ENCODE data around the gene ADCY10. TPM values are rescaled to one million over a fixed set of nuclear protein-coding genes. Genes with fewer than 3 reads are reported as not detected.

ADCY10 gene
- total and polyA plus RNA-seq, 2 experiments from 2014 or later, result not detected

DNA sequence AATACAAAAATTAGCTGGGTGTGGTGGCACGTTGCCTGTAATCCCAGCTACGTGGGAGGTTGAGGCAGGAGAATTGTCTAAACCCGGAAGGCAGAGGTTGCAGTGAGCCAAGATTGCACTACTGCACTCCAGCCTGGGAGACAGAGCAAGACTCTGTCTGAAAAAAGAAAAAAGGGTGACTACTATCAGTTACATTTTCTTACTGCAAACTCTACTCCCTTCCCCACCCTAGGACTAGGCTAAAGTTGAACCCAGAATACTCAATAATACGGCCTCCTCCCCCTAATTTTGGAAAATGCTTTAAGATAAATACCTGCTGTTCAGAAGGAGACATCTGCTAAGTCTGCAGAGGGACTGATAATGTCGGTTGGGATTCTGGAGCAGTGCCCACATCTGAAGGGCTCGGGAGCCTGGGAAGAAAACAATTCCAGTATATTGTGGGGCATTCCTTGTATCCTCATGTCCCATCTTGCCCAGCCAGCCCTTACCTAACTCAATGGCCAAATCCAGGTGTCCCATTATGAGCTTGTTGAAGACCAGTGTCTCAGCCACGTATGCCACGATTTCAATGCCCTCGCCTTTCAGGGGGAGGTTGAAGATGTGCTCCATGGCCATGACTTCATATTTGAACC is 89.7 kb downstream of the ADCY10 start:
- peaks cover 4% of the 10 kb centered on the region; the same call in 1 of the 3 replicates for H3K36me3 Mint-ChIP-seq (ENCODE audit: low read depth)
- peaks cover 24% of the 10 kb centered on the region for H3K4me1 Mint-ChIP-seq
- Histone ChIP-seq H3K27me3 (ENCODE audit: insufficient read depth) (no peaks in the 10 kb centered on the region), H3F3A (replicated peaks; ENCODE audit: low read depth) (no peaks in the 10 kb centered on the region), H3K9me2 (ENCODE audit: insufficient read depth) (no peaks in the 10 kb centered on the region), H3K79me2 (replicated peaks; ENCODE audit: insufficient read depth) (no peaks in the 10 kb centered on the region), H3K4me1 (ENCODE audit: insufficient read depth) (peaks cover 22% of the 10 kb centered on the region), H2AFZ (no peak overlapping the region), H4K20me1 (replicated peaks; ENCODE audit: insufficient read depth) (no peaks in the 10 kb centered on the region), H3K27ac (ENCODE audit: low read depth) (no peak overlapping the region), H3K36me3 (ENCODE audit: insufficient read depth) (no peaks in the 10 kb centered on the region), H3K4me3 (no peak overlapping the region), H3K4me2 (no peak overlapping the region)
- peaks cover 6% of the 10 kb centered on the region for H3K27me3 Mint-ChIP-seq (ENCODE audit: insufficient read depth, low read depth, poor library complexity)
- H3K9me3 Mint-ChIP-seq, result 0 out of 3 replicates have a peak, but pooled peaks cover 4% of the 10 kb centered on the region
- DNase-seq (ENCODE audit: low spot score) (no peak), ATAC-seq (no peak)
- H3K27ac Mint-ChIP-seq, result no peak overlapping the region
- H3K4me3 Mint-ChIP-seq, result no peak overlapping the region
- TF ChIP-seq, protein P1, sequence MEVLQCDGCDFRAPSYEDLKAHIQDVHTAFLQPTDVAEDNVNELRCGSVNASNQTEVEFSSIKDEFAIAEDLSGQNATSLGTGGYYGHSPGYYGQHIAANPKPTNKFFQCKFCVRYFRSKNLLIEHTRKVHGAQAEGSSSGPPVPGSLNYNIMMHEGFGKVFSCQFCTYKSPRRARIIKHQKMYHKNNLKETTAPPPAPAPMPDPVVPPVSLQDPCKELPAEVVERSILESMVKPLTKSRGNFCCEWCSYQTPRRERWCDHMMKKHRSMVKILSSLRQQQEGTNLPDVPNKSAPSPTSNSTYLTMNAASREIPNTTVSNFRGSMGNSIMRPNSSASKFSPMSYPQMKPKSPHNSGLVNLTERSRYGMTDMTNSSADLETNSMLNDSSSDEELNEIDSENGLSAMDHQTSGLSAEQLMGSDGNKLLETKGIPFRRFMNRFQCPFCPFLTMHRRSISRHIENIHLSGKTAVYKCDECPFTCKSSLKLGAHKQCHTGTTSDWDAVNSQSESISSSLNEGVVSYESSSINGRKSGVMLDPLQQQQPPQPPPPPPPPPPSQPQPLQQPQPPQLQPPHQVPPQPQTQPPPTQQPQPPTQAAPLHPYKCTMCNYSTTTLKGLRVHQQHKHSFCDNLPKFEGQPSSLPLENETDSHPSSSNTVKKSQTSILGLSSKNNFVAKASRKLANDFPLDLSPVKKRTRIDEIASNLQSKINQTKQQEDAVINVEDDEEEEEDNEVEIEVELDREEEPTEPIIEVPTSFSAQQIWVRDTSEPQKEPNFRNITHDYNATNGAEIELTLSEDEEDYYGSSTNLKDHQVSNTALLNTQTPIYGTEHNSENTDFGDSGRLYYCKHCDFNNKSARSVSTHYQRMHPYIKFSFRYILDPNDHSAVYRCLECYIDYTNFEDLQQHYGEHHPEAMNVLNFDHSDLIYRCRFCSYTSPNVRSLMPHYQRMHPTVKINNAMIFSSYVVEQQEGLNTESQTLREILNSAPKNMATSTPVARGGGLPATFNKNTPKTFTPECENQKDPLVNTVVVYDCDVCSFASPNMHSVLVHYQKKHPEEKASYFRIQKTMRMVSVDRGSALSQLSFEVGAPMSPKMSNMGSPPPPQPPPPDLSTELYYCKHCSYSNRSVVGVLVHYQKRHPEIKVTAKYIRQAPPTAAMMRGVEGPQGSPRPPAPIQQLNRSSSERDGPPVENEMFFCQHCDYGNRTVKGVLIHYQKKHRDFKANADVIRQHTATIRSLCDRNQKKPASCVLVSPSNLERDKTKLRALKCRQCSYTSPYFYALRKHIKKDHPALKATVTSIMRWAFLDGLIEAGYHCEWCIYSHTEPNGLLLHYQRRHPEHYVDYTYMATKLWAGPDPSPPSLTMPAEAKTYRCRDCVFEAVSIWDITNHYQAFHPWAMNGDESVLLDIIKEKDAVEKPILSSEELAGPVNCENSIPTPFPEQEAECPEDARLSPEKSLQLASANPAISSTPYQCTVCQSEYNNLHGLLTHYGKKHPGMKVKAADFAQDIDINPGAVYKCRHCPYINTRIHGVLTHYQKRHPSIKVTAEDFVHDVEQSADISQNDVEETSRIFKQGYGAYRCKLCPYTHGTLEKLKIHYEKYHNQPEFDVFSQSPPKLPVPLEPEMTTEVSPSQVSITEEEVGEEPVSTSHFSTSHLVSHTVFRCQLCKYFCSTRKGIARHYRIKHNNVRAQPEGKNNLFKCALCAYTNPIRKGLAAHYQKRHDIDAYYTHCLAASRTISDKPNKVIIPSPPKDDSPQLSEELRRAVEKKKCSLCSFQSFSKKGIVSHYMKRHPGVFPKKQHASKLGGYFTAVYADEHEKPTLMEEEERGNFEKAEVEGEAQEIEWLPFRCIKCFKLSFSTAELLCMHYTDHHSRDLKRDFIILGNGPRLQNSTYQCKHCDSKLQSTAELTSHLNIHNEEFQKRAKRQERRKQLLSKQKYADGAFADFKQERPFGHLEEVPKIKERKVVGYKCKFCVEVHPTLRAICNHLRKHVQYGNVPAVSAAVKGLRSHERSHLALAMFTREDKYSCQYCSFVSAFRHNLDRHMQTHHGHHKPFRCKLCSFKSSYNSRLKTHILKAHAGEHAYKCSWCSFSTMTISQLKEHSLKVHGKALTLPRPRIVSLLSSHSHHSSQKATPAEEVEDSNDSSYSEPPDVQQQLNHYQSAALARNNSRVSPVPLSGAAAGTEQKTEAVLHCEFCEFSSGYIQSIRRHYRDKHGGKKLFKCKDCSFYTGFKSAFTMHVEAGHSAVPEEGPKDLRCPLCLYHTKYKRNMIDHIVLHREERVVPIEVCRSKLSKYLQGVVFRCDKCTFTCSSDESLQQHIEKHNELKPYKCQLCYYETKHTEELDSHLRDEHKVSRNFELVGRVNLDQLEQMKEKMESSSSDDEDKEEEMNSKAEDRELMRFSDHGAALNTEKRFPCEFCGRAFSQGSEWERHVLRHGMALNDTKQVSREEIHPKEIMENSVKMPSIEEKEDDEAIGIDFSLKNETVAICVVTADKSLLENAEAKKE (CRISPR knock-in tag; IDR thresholded peaks at IDR 0.05), result no peak
- TF ChIP-seq JUNB (IDR thresholded peaks at IDR 0.05; ENCODE audit: unreplicated experiment) (no peak), ZNF331 (CRISPR knock-in tag; IDR thresholded peaks at IDR 0.05; ENCODE audit: low read depth) (no peak), CTCF (conservative IDR thresholded peaks at IDR 0.05; ENCODE audit: low read depth in 2 of 2) (no peak), NANOG (IDR thresholded peaks at IDR 0.05; ENCODE audit: borderline replicate concordance) (no peak), REST (IDR thresholded peaks at IDR 0.05; ENCODE audit: unreplicated experiment) (no peak), STAT1 (IDR thresholded peaks at IDR 0.05; ENCODE audit: unreplicated experiment) (no peak)

Data from GM23338 (cell line).